GM21367 (cell line): Measurements from ENCODE around the gene IL19.

Experiments used
- ATAC-seq: cut with Tn5 transposase; IDR thresholded peaks from one replicate; pipeline ENCODE4 v1.9.1; 2021; ENCODE audit not compliant: unreplicated experiment

IL19 gene

GRCh38 chr1:206885341-206886060 is 114.9 kb downstream of the IL19 start:
- ATAC-seq, result no peak

GRCh38 chr1:206886831-206887230 is 116.3 kb downstream of the IL19 start:
- no peak for ATAC-seq

- ATAC-seq, result no peak
Measured at GRCh38 chr1:206887701-206888100, 117.1 kb downstream of the IL19 start.

GRCh38 chr1:206890125-206891060 is 119.8 kb downstream of the IL19 start:
- no peak for ATAC-seq

- no peak for ATAC-seq
Measured at GRCh38 chr1:206891412-206891811, 120.8 kb downstream of the IL19 start.
